ENCODE data around the gene HOMER2. TPM values are rescaled to one million over a fixed set of nuclear protein-coding genes. Genes with fewer than 3 reads are reported as not detected.
"Not testable (repeated sequence)": the region's sequence is repeated elsewhere in the genome, so short reads cannot be mapped to it uniquely, and the experiment has no call there.

The HOMER2 gene
- total RNA-seq, 1 donor from 2014 or later: 18.2 TPM

GRCh38 chr15:82945326-82945725 is 7.2 kb downstream of the HOMER2 start:
- Histone ChIP-seq H3K4me1 (no peaks in the 10 kb centered on the region), H3K36me3 (no peaks in the 10 kb centered on the region), H3K27ac (no peak overlapping the region), H3K9me3 (no peaks in the 10 kb centered on the region), H3K27me3 (no peaks in the 10 kb centered on the region), H3K4me3 (no peak overlapping the region)
- DNase-seq (ENCODE audit: extremely low spot score in 2 of 2): no peak
- intact Hi-C loops (cut with DNase I): no loop called here
- TF ChIP-seq, protein P1, sequence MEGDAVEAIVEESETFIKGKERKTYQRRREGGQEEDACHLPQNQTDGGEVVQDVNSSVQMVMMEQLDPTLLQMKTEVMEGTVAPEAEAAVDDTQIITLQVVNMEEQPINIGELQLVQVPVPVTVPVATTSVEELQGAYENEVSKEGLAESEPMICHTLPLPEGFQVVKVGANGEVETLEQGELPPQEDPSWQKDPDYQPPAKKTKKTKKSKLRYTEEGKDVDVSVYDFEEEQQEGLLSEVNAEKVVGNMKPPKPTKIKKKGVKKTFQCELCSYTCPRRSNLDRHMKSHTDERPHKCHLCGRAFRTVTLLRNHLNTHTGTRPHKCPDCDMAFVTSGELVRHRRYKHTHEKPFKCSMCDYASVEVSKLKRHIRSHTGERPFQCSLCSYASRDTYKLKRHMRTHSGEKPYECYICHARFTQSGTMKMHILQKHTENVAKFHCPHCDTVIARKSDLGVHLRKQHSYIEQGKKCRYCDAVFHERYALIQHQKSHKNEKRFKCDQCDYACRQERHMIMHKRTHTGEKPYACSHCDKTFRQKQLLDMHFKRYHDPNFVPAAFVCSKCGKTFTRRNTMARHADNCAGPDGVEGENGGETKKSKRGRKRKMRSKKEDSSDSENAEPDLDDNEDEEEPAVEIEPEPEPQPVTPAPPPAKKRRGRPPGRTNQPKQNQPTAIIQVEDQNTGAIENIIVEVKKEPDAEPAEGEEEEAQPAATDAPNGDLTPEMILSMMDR (IDR thresholded peaks at IDR 0.05): no peak

- Histone ChIP-seq H3K36me3 (no peaks in the 10 kb centered on the region), H3K4me3 (no peak overlapping the region), H3K4me1 (no peaks in the 10 kb centered on the region), H3K27ac (no peak overlapping the region), H3K27me3 (no peaks in the 10 kb centered on the region), H3K9me3 (no peaks in the 10 kb centered on the region)
- TF ChIP-seq, protein P1 (IDR thresholded peaks at IDR 0.05): no peak
- no peak for TF ChIP-seq POLR2AphosphoS5 (IDR thresholded peaks at IDR 0.05; ENCODE audit: insufficient read depth in 1 of 2, low read depth in 1 of 2)
- no peak for TF ChIP-seq POLR2A (IDR thresholded peaks at IDR 0.05)
- intact Hi-C loops (cut with DNase I): no loop called here
- no peak for DNase-seq (ENCODE audit: extremely low spot score in 2 of 2)
Observed at GRCh38 chr15:82944821-82945220, 7.7 kb downstream of the HOMER2 start.

DNA sequence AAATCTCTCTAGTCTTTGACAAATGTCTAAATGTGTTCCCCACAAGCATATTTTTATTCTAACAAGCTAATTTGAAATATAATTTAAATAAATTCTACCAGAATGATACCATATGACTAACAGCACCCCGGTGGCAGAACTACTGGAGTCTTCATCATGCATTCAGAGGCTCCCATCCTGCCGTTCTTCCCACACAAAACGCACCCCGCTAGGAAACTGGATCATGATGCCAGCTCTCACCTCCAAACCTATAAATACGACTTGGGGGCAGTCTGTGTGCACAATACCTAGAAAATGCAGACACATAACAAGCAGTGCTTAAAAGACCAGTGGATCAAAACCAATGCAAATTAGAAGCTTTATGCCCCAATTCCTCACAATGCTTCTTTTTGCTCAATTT is 8.5 kb downstream of the HOMER2 start:
- TF ChIP-seq POLR2A (IDR thresholded peaks at IDR 0.05): no peak
- TF ChIP-seq, protein P1 (IDR thresholded peaks at IDR 0.05): no peak
- no peaks in the 10 kb centered on the region for H3K27me3 ChIP-seq
- no peaks in the 10 kb centered on the region for H3K9me3 ChIP-seq
- intact Hi-C loops (cut with DNase I): no loop called here
- no peak overlapping the region for H3K4me3 ChIP-seq
- H3K36me3 ChIP-seq: no peaks in the 10 kb centered on the region
- no peak overlapping the region for H3K27ac ChIP-seq
- H3K4me1 ChIP-seq: no peaks in the 10 kb centered on the region
- DNase-seq (ENCODE audit: extremely low spot score in 2 of 2): no peak

GRCh38 chr15:82943176-82943575 is 9.3 kb downstream of the HOMER2 start:
- Histone ChIP-seq H3K27me3 (no peaks in the 10 kb centered on the region), H3K36me3 (no peaks in the 10 kb centered on the region), H3K4me1 (no peaks in the 10 kb centered on the region), H3K27ac (no peak overlapping the region), H3K4me3 (no peak overlapping the region), H3K9me3 (no peaks in the 10 kb centered on the region)
- intact Hi-C loops (cut with DNase I): no loop called here
- no peak for DNase-seq (ENCODE audit: extremely low spot score in 2 of 2)
- TF ChIP-seq, protein P1 (IDR thresholded peaks at IDR 0.05): no peak
- TF ChIP-seq POLR2A (IDR thresholded peaks at IDR 0.05) (no peak), POLR2AphosphoS5 (IDR thresholded peaks at IDR 0.05; ENCODE audit: insufficient read depth in 1 of 2, low read depth in 1 of 2) (no peak)

GRCh38 chr15:82942691-82943090 is 9.8 kb downstream of the HOMER2 start:
- intact Hi-C loops (cut with DNase I): no loop called here
- DNase-seq (ENCODE audit: extremely low spot score in 2 of 2): no peak

DNA sequence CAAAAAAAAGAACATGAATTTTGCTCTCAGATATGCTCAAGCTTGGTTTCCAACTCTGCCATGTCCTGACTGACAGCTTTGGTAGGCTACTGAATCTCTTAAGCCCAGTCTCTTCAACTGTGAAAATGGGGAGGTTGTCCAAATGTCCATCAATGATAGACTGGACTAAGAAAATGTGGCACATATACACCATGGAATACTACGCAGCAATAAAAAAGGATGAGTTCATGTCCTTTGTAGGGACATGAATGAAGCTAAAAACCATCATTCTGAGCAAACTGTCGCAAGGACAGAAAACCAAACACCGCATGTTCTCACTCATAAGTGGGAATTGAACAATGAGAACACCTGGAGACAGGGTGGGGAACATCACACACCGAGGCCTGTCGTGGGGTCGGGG is 12.8 kb downstream of the HOMER2 start:
- H3K27ac ChIP-seq; intact Hi-C loops (cut with DNase I); H3K4me3 ChIP-seq; H3K36me3 ChIP-seq; H3K9me3 ChIP-seq; DNase-seq (ENCODE audit: extremely low spot score in 2 of 2); H3K4me1 ChIP-seq; H3K27me3 ChIP-seq: not testable (repeated sequence)

More at GRCh38 chr15:82942691-82943090, 9.8 kb downstream of the HOMER2 start:
- Histone ChIP-seq H3K4me1 (no peaks in the 10 kb centered on the region), H3K36me3 (no peaks in the 10 kb centered on the region), H3K4me3 (no peak overlapping the region), H3K9me3 (no peaks in the 10 kb centered on the region), H3K27ac (no peak overlapping the region), H3K27me3 (no peaks in the 10 kb centered on the region)
- TF ChIP-seq, protein P1 (IDR thresholded peaks at IDR 0.05): no peak
- TF ChIP-seq POLR2A (IDR thresholded peaks at IDR 0.05) (no peak), POLR2AphosphoS5 (IDR thresholded peaks at IDR 0.05; ENCODE audit: insufficient read depth in 1 of 2, low read depth in 1 of 2) (peak in 1 of 2 donors; percentile 65)

All from vagina (tissue), 2 donors.